Mesenchymal stem cell (in vitro differentiated cells and primary cell): ENCODE measurements around the gene ASTN2.

Source experiments
- DNase-seq: peaks from one replicate; pipeline ENCODE4 v3.0.0-alpha.2; 2013
- H2AFZ ChIP-seq: one replicate; pipeline ENCODE4 v1.6.1; 2013; ENCODE audit warnings: low read depth, mild to moderate bottlenecking, control low read depth, inconsistent platforms, low read length, moderate library complexity
- H2AK5ac ChIP-seq: 2 replicates; pipeline ENCODE4 v1.6.1; 2013; ENCODE audit warnings: low read length, moderate library complexity, mild to moderate bottlenecking, inconsistent platforms; ENCODE audit not compliant: severe bottlenecking
- H2BK120ac ChIP-seq: one replicate; pipeline ENCODE4 v1.6.1; 2013; ENCODE audit warnings: low read depth, mild to moderate bottlenecking, inconsistent platforms, low read length, moderate library complexity
- H2BK12ac ChIP-seq, 2 experiments: one replicate each; pipeline ENCODE4 v1.6.1; 2013; ENCODE audit warnings: inconsistent platforms in 2 of 2, low read length in 2 of 2, mild to moderate bottlenecking in 2 of 2, moderate library complexity in 2 of 2, control low read depth in 1 of 2
- H2BK15ac ChIP-seq: one replicate; pipeline ENCODE4 v1.6.1; 2013; ENCODE audit warnings: mild to moderate bottlenecking, low read depth, inconsistent platforms; ENCODE audit not compliant: poor library complexity, severe bottlenecking
- H2BK5ac ChIP-seq: 2 replicates; pipeline ENCODE4 v1.6.1; 2013; ENCODE audit warnings: low read depth, mild to moderate bottlenecking, low read length, control low read depth, inconsistent platforms; ENCODE audit not compliant: poor library complexity, severe bottlenecking
- H3K14ac ChIP-seq, 2 experiments: one replicate each; pipeline ENCODE4 v1.6.1; 2013; ENCODE audit warnings: inconsistent platforms in 2 of 2, low read length in 2 of 2, control low read depth in 1 of 2, mild to moderate bottlenecking in 1 of 2, moderate library complexity in 1 of 2
- H3K18ac ChIP-seq, 2 experiments: one replicate each; pipeline ENCODE4 v1.6.1; 2013; ENCODE audit warnings: inconsistent platforms in 2 of 2, low read length in 2 of 2, control low read depth in 1 of 2, low read depth in 1 of 2, mild to moderate bottlenecking in 1 of 2
- H3K23ac ChIP-seq, 2 experiments: one replicate each; pipeline ENCODE4 v1.6.1; 2013; ENCODE audit warnings: inconsistent platforms in 2 of 2, low read length in 2 of 2, mild to moderate bottlenecking in 2 of 2, moderate library complexity in 2 of 2, control low read depth in 1 of 2
- H3K27ac ChIP-seq: 2 replicates; pipeline ENCODE4 v1.5.1; 2013; ENCODE audit warnings: mild to moderate bottlenecking, moderate library complexity, low read length, control low read depth, inconsistent platforms; ENCODE audit not compliant: poor library complexity, severe bottlenecking
- H3K27me3 ChIP-seq, 2 experiments: 2 replicates each; pipeline versions ENCODE4 v1.6.1 to v1.7.0; 2013; ENCODE audit warnings: low read length in 2 of 2, mild to moderate bottlenecking in 2 of 2, moderate library complexity in 2 of 2, control low read depth in 1 of 2, inconsistent platforms in 1 of 2; ENCODE audit not compliant: control insufficient read depth in 1 of 2, insufficient read depth in 1 of 2
- H3K36me3 ChIP-seq, 2 experiments: 2 replicates each; pipeline versions ENCODE4 v1.6.1 to v1.7.0; 2013; ENCODE audit warnings: low read length in 2 of 2, control low read depth in 1 of 2, inconsistent platforms in 1 of 2, low read depth in 1 of 2, mild to moderate bottlenecking in 1 of 2; ENCODE audit not compliant: insufficient read depth in 2 of 2, control insufficient read depth in 1 of 2
- H3K4ac ChIP-seq, 2 experiments: one replicate each; pipeline ENCODE4 v1.6.1; 2013; ENCODE audit warnings: inconsistent platforms in 2 of 2, low read length in 2 of 2, mild to moderate bottlenecking in 2 of 2, moderate library complexity in 2 of 2, control low read depth in 1 of 2, low read depth in 1 of 2
- H3K4me1 ChIP-seq: 2 replicates; pipeline ENCODE4 v1.6.1; 2013; ENCODE audit warnings: low read depth, low read length, control low read depth; ENCODE audit not compliant: control insufficient read depth, insufficient read depth
- H3K4me2 ChIP-seq: 2 replicates; pipeline ENCODE4 v1.6.1; 2013; ENCODE audit warnings: low read length, mild to moderate bottlenecking, inconsistent platforms; ENCODE audit not compliant: poor library complexity, severe bottlenecking
- H3K4me3 ChIP-seq, 2 experiments: 2 replicates each; pipeline versions ENCODE4 v1.5.1 to v1.7.0; 2013; ENCODE audit warnings: low read length in 2 of 2, mild to moderate bottlenecking in 2 of 2, control low read depth in 1 of 2, low read depth in 1 of 2; ENCODE audit not compliant: insufficient read depth in 1 of 2
- H3K79me1 ChIP-seq: replicated peaks from 2 replicates; pipeline ENCODE4 v1.6.1; 2013; ENCODE audit warnings: mild to moderate bottlenecking, control low read depth, low read length, inconsistent platforms; ENCODE audit not compliant: poor library complexity, severe bottlenecking
- H3K9ac ChIP-seq: 2 replicates; pipeline ENCODE4 v1.7.0; 2013; ENCODE audit warnings: mild to moderate bottlenecking, low read length, moderate library complexity
- H3K9me3 ChIP-seq: 2 replicates; pipeline ENCODE4 v1.7.0; 2013; ENCODE audit warnings: mild to moderate bottlenecking, low read length; ENCODE audit not compliant: control insufficient read depth
- H4K8ac ChIP-seq: one replicate; pipeline ENCODE4 v1.6.1; 2013; ENCODE audit warnings: inconsistent platforms, mild to moderate bottlenecking, low read length, moderate library complexity
- H4K91ac ChIP-seq: one replicate; pipeline ENCODE4 v1.6.1; 2013; ENCODE audit warnings: mild to moderate bottlenecking, low read length, inconsistent platforms
- WGBS: methylation state at CpG from one replicate; pipeline ENCODE4 v1.1.7; 2013; ENCODE audit warnings: mixed read lengths; 5-methylcytosine and 5-hydroxymethylcytosine counted together

The ASTN2 gene

GRCh38 chr9:116504081-116504480, 910.8 kb downstream of the ASTN2 start:
- H3K27ac ChIP-seq, result no peak overlapping the region
- no peak overlapping the region for H2BK12ac ChIP-seq
- H3K23ac ChIP-seq, result no peak overlapping the region
- no peak overlapping the region for H2AFZ ChIP-seq
- H2BK5ac ChIP-seq, result no peak overlapping the region
- H3K27me3 ChIP-seq, result no peaks in the 10 kb centered on the region
- H3K18ac ChIP-seq, result no peak overlapping the region
- H3K4ac ChIP-seq, result no peak overlapping the region
- no peaks in the 10 kb centered on the region for H3K9me3 ChIP-seq
- H3K4me1 ChIP-seq, result peaks cover 9% of the 10 kb centered on the region
- H3K79me1 ChIP-seq, result no peaks in the 10 kb centered on the region
- no peaks in the 10 kb centered on the region for H3K36me3 ChIP-seq
- no peak overlapping the region for H3K14ac ChIP-seq
- H2AK5ac ChIP-seq, result no peak overlapping the region
- H3K9ac ChIP-seq, result no peak overlapping the region
- H2BK15ac ChIP-seq, result no peak overlapping the region
- DNase-seq, result no peak
- WGBS, result 95% methylated on average over 2 of the region's 3 CpGs
- H4K91ac ChIP-seq, result no peak overlapping the region
- H4K8ac ChIP-seq, result no peak overlapping the region
- H3K4me2 ChIP-seq, result no peak overlapping the region
- H2BK120ac ChIP-seq, result no peak overlapping the region
- no peak overlapping the region for H3K4me3 ChIP-seq

DNA sequence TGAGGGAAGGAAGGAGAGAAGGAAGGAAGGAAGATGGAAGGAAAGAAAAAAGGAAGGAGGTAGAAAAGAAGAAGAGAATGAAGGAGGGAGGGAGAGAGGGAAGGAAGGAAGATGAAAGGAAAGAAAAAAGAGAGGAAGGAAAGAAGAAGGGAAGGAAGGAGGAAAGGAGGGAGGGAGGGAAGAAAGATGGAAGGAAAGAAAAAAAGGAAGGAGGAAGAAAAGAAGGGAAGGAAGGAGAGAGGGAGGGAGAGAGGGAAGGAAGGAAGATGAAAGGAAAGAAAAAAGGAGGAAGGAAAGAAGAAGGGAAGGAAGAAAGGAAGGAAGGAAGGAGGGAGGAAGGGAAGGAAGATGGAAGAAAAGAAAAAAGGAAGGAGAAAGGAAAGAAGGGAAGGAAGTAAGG, 912.1 kb downstream of the ASTN2 start:
- Histone ChIP-seq H3K9ac (no peak overlapping the region), H3K23ac (no peak overlapping the region), H2BK12ac (no peak overlapping the region), H3K4me3 (no peak overlapping the region), H2BK15ac (no peak overlapping the region), H3K4ac (no peak overlapping the region), H2AFZ (no peak overlapping the region), H4K8ac (no peak overlapping the region), H3K4me1 (peaks cover 9% of the 10 kb centered on the region), H3K18ac (no peak overlapping the region), H3K14ac (no peak overlapping the region), H2BK5ac (no peak overlapping the region), H2BK120ac (no peak overlapping the region), H4K91ac (no peak overlapping the region), H3K4me2 (no peak overlapping the region), H3K27ac (no peak overlapping the region), H3K36me3 (no peaks in the 10 kb centered on the region), H2AK5ac (peak overlapping the region; percentile 33), H3K9me3 (no peaks in the 10 kb centered on the region), H3K27me3 (no peaks in the 10 kb centered on the region), H3K79me1 (no peaks in the 10 kb centered on the region)
- DNase-seq, result no peak

GRCh38 chr9:116501871-116502270, 913.0 kb downstream of the ASTN2 start:
- Histone ChIP-seq H3K9me3 (no peaks in the 10 kb centered on the region), H3K4me1 (peaks cover 14% of the 10 kb centered on the region), H3K18ac (no peak overlapping the region), H3K14ac (no peak overlapping the region), H3K4ac (no peak overlapping the region), H4K91ac (no peak overlapping the region), H3K36me3 (no peaks in the 10 kb centered on the region), H2BK5ac (peak overlapping the region; percentile 35), H3K79me1 (no peaks in the 10 kb centered on the region), H3K9ac (peak overlapping the region; percentile 44), H3K4me2 (no peak overlapping the region), H2BK120ac (no peak overlapping the region), H3K23ac (no peak overlapping the region), H4K8ac (no peak overlapping the region), H3K4me3 (no peak overlapping the region), H3K27me3 (no peaks in the 10 kb centered on the region), H2BK12ac (no peak overlapping the region), H2BK15ac (no peak overlapping the region), H2AK5ac (peak overlapping the region; percentile 64), H2AFZ (no peak overlapping the region), H3K27ac (no peak overlapping the region)
- WGBS, result 100% methylated on average over 1 of the region's 1 CpG
- DNase-seq, result peak; percentile 16

GRCh38 chr9:116499986-116500871, 914.6 kb downstream of the ASTN2 start:
- Histone ChIP-seq H2BK5ac (no peak overlapping the region), H3K4me3 (no peak overlapping the region), H3K4me1 (peaks cover 16% of the 10 kb centered on the region), H3K14ac (no peak overlapping the region), H2BK12ac (no peak overlapping the region), H2BK15ac (no peak overlapping the region), H3K27ac (peak overlapping the region; percentile 55), H2AFZ (no peak overlapping the region), H3K18ac (no peak overlapping the region), H3K23ac (no peak overlapping the region), H3K36me3 (no peaks in the 10 kb centered on the region), H2BK120ac (no peak overlapping the region), H3K27me3 (no peaks in the 10 kb centered on the region), H4K91ac (no peak overlapping the region), H3K79me1 (no peaks in the 10 kb centered on the region), H3K4ac (no peak overlapping the region), H3K9me3 (no peaks in the 10 kb centered on the region), H3K4me2 (no peak overlapping the region), H3K9ac (peak overlapping the region; percentile 16), H4K8ac (no peak overlapping the region), H2AK5ac (no peak overlapping the region)
- WGBS, result 59% methylated on average over 4 of the region's 5 CpGs
- peak; percentile 49 for DNase-seq
